COR-L47 (cell line): ENCODE results near the gene SLC25A11.

Experiments
- DNase-seq: peaks from one replicate; lab custom pipeline; 2025; lab: John Stamatoyannopoulos, UW

Gene SLC25A11

GRCh38 chr17:4939796-4940554 lies at the start of gene SLC25A11, which contains the start of gene RNF167:
TSS of gene SLC25A11 (minus strand) at chr17:4940046. CDS start at chr17:4939910, 136 bp downstream.
TSS of gene RNF167 (plus strand) at chr17:4940268. CDS start at chr17:4940910, 642 bp downstream.
- peak; percentile 93 for DNase-seq

- DNase-seq: no peak
Measured at GRCh38 chr17:4987767-4988567, 48.1 kb upstream of the SLC25A11 start.

GRCh38 chr17:4986951-4987766 lies 47.3 kb upstream of the SLC25A11 start, which contains the start of gene CAMTA2:
TSS of gene CAMTA2 (minus strand) at chr17:4987675. CDS start at chr17:4986222, 1,453 bp downstream.
- DNase-seq: peak; percentile 64

GRCh38 chr17:4986403-4986802 lies 46.6 kb upstream of the SLC25A11 start:
- no peak for DNase-seq

DNA sequence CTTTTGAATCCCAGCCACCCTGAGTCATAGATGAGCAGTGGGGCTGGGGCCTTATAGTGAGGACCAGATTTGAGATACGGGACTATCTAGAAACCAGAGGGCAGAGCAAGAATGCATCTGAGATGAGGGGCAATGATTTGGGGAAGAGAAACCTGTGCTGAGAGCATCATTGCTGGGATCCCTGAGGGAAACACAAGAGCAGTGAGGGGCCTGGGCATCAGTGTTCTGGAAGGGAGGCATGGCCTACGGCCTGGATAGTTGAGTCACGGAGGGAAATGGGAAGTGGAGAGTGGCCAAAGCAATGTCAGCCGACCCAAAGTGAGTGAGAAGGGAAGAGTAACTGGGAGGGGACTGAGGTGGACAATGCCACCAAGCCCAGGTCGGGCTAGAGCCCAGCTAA lies 42.5 kb upstream of the SLC25A11 start:
- no peak for DNase-seq

DNA sequence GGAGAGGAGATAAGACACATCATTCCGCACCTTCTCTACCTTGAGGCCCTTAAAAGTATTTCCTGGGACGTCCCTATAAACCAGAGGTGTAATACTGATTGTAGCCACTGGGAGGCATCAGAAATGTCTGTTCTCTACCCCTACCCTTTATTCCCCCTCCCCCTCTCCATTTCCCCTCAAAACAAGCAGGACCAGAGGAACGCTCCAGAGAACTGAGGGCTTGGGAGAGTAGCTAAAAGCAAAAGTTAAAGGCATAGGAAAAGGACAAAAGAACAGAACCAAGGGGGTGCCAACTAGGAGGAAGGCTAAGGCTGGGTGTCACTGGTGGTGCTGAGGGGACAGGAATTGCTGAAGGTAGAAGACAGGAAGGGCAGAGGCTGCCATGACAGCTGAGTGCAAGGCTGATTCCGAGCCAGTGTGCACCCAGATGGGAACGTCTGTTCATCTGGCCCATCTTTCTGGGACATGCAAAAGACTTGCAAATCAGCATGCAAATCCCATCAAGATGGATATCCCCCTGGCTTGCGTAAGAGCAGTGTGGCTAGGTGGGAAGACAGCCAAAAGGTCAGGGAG lies 40.9 kb upstream of the SLC25A11 start:
- DNase-seq: no peak

DNA sequence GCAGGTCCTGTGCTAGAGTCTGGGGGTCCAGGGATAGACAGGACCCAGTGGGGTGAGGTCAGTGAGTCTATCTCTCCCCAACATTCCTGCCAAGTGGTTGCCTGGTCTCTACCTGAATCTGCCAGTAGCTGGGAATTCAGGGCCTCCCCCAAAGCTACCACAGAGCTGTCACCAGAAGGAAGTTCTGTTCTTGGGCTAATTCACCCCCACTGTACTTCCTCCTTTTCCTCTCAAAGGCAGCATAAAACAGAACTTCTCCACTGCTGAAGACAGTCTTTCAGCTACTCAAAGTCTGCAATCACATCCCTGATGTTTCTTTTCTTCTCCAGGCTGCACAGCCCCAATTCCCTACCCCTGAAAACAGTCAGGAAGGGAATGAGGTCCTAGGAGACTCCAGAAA lies 38.9 kb upstream of the SLC25A11 start:
- DNase-seq: no peak

DNA sequence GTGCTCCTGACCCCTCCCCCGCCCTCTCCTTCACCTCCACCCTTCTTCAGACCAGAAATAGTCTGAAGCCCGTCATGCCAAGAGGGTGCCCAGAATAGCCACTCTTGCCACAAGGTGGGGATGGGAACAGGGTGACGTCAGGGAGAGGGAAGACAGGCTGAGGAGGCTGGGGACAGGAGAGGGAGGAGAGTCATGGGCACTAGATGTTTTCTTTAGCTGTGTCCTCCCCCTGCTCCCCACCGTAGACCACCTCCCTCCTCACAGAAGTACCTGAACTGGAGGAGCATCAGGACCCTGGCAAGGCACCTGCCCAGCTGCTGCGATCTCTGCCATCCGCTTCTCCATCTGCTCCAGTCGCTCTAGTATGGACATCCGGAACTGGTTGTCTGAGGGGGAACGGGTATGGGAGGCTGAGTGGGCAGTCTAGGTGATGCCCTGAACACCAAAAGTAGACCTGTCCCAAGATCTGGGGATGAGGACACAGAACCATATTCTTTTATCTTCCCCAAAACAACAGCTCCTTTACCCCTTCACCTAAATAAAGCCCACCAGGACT lies 34.3 kb upstream of the SLC25A11 start:
- no peak for DNase-seq

- no peak for DNase-seq
Measured at GRCh38 chr17:4973256-4974114, 33.6 kb upstream of the SLC25A11 start.

GRCh38 chr17:4972752-4973151 lies 32.9 kb upstream of the SLC25A11 start:
- DNase-seq: no peak

GRCh38 chr17:4972322-4972721 lies 32.5 kb upstream of the SLC25A11 start:
- DNase-seq: no peak

DNA sequence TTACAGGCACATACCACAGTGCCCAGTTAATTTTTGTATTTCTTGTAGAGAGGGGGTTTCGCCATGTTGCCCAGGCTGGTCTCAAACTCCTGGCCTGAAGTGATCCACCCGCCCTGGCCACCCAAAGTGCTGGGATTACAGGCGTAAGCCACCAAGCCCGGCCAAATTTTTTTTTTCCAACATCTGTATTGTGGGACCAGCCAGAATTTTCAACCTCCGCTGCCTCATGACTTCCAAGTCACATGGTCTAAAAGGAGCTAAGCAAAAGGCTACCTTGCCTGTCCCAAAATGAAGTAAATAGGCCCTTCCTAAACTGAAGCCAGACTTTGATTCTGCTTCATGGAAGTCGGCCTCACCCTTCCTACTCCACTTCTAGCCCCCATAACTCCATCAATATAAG lies 32.0 kb upstream of the SLC25A11 start:
- DNase-seq: no peak

DNA sequence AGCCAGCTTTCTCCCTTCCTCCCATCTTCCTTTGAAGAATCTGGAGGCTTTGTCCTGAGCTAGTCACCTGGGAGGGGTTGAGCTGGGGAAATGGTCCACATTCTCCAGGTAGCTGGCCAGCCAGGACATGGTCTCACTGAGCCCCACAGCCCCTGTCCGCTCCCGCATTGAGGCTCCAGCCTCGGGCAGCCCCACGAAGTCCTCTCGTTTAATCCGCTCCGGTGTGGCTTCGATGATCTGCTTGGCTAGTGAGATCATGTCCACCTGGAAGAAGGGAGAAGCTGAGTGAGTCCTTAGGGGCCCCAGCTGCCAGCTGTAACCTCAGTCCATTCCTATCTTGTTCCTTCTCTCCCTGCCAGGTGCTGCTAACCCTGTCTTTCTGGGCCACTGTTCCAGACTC lies 30.4 kb upstream of the SLC25A11 start:
- DNase-seq: no peak

GRCh38 chr17:4969551-4970173 lies 29.8 kb upstream of the SLC25A11 start:
- no peak for DNase-seq

GRCh38 chr17:4969047-4969550 lies 29.3 kb upstream of the SLC25A11 start:
- no peak for DNase-seq

DNA sequence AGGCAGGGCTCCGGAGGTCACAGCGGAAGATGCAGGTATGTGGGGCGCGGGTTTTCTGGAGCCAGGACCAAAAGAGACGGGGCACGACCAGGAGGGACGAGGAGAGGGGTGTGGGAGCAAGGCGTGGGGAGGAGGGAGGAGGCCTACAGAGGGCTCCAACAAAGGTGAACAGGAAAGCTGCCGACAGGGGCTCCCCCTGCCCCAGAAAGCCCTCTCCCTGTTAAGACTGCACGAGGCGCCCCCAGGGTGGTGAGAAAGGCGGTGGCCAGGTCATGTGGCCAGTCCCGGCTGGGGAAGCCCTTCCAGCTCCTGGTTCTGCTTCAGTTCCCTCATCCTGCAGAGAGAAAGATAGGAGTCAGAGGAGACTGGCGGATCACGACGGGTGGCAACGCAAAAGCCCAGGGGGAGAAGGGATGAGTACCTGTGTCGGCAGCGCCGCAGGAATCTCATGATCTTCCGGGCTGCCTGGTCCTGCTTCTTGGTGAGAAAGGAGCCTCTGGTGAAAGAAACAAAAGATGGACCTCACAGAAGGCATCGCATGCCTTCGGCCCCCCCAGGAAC lies 28.7 kb upstream of the SLC25A11 start:
- no peak for DNase-seq

GRCh38 chr17:4967539-4968485 lies 28.0 kb upstream of the SLC25A11 start, which contains the start of gene SPAG7:
TSS of gene SPAG7 (minus strand) at chr17:4967817. CDS start at chr17:4967804, 13 bp downstream.
- DNase-seq: peak; percentile 80

- DNase-seq: peak; percentile 91
Measured at GRCh38 chr17:4966844-4967538, 27.1 kb upstream of the SLC25A11 start.
